ENCODE data around the gene TMSB10. TPM values are rescaled to one million over a fixed set of nuclear protein-coding genes. Genes with fewer than 3 reads are reported as not detected.
"Not testable (repeated sequence)": the region's sequence is repeated elsewhere in the genome, so short reads cannot be mapped to it uniquely, and the experiment has no call there.

TMSB10 gene
- total and polyA plus RNA-seq, 4 experiments from 2014 or later, result 1,218 to 6,561 (median 3,402) TPM

- H3K9me3 ChIP-seq (ENCODE audit: control insufficient read depth in 1 of 2, low read length in 2 of 2), result peaks cover 0 to 9% of the 10 kb centered on the region in 2 donors
- CTCF ChIA-PET (ENCODE audit: partially characterized antibody), result interaction anchor here (0.7 to 3.5 kb wide), 5 partner anchors 7 to 102 kb away, joined by 3 to 25 read pairs (median 3); no protein-coding TSS in a partner anchor
- no peaks in the 10 kb centered on the region for H3K36me3 ChIP-seq (ENCODE audit: insufficient read depth, low read length)
- POLR2A ChIA-PET (ENCODE audit: partially characterized antibody), result interaction anchor here (1.0 to 1.8 kb wide), 3 partner anchors 13 to 67 kb away, joined by 3 to 4 read pairs (median 4); no protein-coding TSS in a partner anchor
- Mint-ChIP-seq H3K9me3 (peaks cover 0 to 11% (median 4%) of the 10 kb centered on the region in 8 donors), H3K4me1 (peaks cover 20 to 29% (median 25%) of the 10 kb centered on the region in 4 donors), H3K4me3 (peak overlapping the region in 1 of 8 donors; percentile 18), H3K27me3 (no peaks in the 10 kb centered on the region), H3K27ac (peak overlapping the region in 1 of 7 donors; percentile 76), H3K36me3 (peaks cover 3 to 6% of the 10 kb centered on the region in 2 donors)
- intact Hi-C loops (cut with micrococcal nuclease), result no loop called here
- H3K4me3 ChIP-seq (ENCODE audit: low read length in 2 of 2), result no peak overlapping the region
- H3K4me1 ChIP-seq (ENCODE audit: insufficient read depth, low read length), result peaks cover 19% of the 10 kb centered on the region
- no peak for DNase-seq
- H3K27ac ChIP-seq (ENCODE audit: low read depth, low read length), result no peak overlapping the region
- H3K27me3 ChIP-seq (ENCODE audit: insufficient read depth, low read length), result no peaks in the 10 kb centered on the region
These were observed 7.5 kb downstream of the TMSB10 start for GRCh38 chr2:84912984-84913383.

GRCh38 chr2:84914334-84914733 is 8.9 kb downstream of the TMSB10 start:
- ChIA-PET POLR2A (ENCODE audit: partially characterized antibody) (interaction anchor here (0.7 to 1.3 kb wide), 2 partner anchors 9 to 11 kb away, joined by 3 to 8 read pairs; partner anchors contain the start of gene TMSB10), CTCF (ENCODE audit: partially characterized antibody) (interaction anchor here (3.5 kb wide), 1 partner anchor 12 kb away, joined by 25 read pairs; no protein-coding TSS in a partner anchor)
- Histone ChIP-seq H3K27ac (ENCODE audit: low read depth, low read length) (no peak overlapping the region), H3K4me3 (ENCODE audit: low read length in 2 of 2) (no peak overlapping the region), H3K27me3 (ENCODE audit: insufficient read depth, low read length) (no peaks in the 10 kb centered on the region), H3K9me3 (ENCODE audit: control insufficient read depth in 1 of 2, low read length in 2 of 2) (peaks cover 0 to 4% of the 10 kb centered on the region in 2 donors), H3K4me1 (ENCODE audit: insufficient read depth, low read length) (peaks cover 19% of the 10 kb centered on the region), H3K36me3 (ENCODE audit: insufficient read depth, low read length) (no peaks in the 10 kb centered on the region)
- peaks cover 0 to 7% (median 3%) of the 10 kb centered on the region in 8 donors for H3K9me3 Mint-ChIP-seq
- DNase-seq, result no peak
- no peak overlapping the region for H3K4me3 Mint-ChIP-seq
- peaks cover 14 to 18% (median 18%) of the 10 kb centered on the region in 4 donors for H3K4me1 Mint-ChIP-seq
- no peaks in the 10 kb centered on the region for H3K36me3 Mint-ChIP-seq
- intact Hi-C loops (cut with micrococcal nuclease), result no loop called here
- no peaks in the 10 kb centered on the region for H3K27me3 Mint-ChIP-seq
- H3K27ac Mint-ChIP-seq, result no peak overlapping the region

GRCh38 chr2:84915675-84916074 is 10.2 kb downstream of the TMSB10 start:
- H3K27ac ChIP-seq (ENCODE audit: low read depth, low read length); H3K27me3 ChIP-seq (ENCODE audit: insufficient read depth, low read length); intact Hi-C loops (cut with micrococcal nuclease); H3K4me3 Mint-ChIP-seq; H3K4me3 ChIP-seq (ENCODE audit: low read length in 2 of 2); POLR2A ChIA-PET (ENCODE audit: partially characterized antibody); CTCF ChIA-PET (ENCODE audit: partially characterized antibody); H3K9me3 ChIP-seq (ENCODE audit: control insufficient read depth in 1 of 2, low read length in 2 of 2); DNase-seq; H3K27me3 Mint-ChIP-seq; H3K9me3 Mint-ChIP-seq; H3K27ac Mint-ChIP-seq; H3K36me3 Mint-ChIP-seq; H3K36me3 ChIP-seq (ENCODE audit: insufficient read depth, low read length): not testable (repeated sequence)
- peaks cover 15 to 25% (median 22%) of the 10 kb centered on the region in 4 donors for H3K4me1 Mint-ChIP-seq
- H3K4me1 ChIP-seq (ENCODE audit: insufficient read depth, low read length), result peaks cover 29% of the 10 kb centered on the region

GRCh38 chr2:84917821-84918220 is 12.4 kb downstream of the TMSB10 start:
- H3K9me3 Mint-ChIP-seq; H3K27me3 ChIP-seq (ENCODE audit: insufficient read depth, low read length); H3K36me3 Mint-ChIP-seq; intact Hi-C loops (cut with micrococcal nuclease); H3K27ac ChIP-seq (ENCODE audit: low read depth, low read length); H3K36me3 ChIP-seq (ENCODE audit: insufficient read depth, low read length); H3K27me3 Mint-ChIP-seq; H3K4me3 ChIP-seq (ENCODE audit: low read length in 2 of 2); H3K27ac Mint-ChIP-seq; H3K4me3 Mint-ChIP-seq; DNase-seq; H3K9me3 ChIP-seq (ENCODE audit: control insufficient read depth in 1 of 2, low read length in 2 of 2): not testable (repeated sequence)
- peaks cover 29% of the 10 kb centered on the region for H3K4me1 ChIP-seq (ENCODE audit: insufficient read depth, low read length)
- H3K4me1 Mint-ChIP-seq, result peaks cover 12 to 31% (median 22%) of the 10 kb centered on the region in 4 donors
- ChIA-PET CTCF (ENCODE audit: partially characterized antibody) (interaction anchor here (1.2 to 11.1 kb wide), 5 partner anchors 8 to 100 kb away, joined by 3 to 271 read pairs (median 18); partner anchors contain the start of genes TMSB10 and TRABD2A), POLR2A (ENCODE audit: partially characterized antibody) (interaction anchor here (0.7 to 4.4 kb wide), 4 partner anchors 11 to 369 kb away, joined by 3 to 78 read pairs (median 3); partner anchors contain the start of gene TMSB10)

- H3K27me3 ChIP-seq (ENCODE audit: insufficient read depth, low read length), result no peaks in the 10 kb centered on the region
- ChIA-PET POLR2A (ENCODE audit: partially characterized antibody) (interaction anchor here (1.2 to 4.4 kb wide), 4 partner anchors 12 to 71 kb away, joined by 3 to 78 read pairs (median 4); partner anchors contain the start of gene TMSB10), CTCF (ENCODE audit: partially characterized antibody) (interaction anchor here (0.8 to 11.1 kb wide), 5 partner anchors 7 to 99 kb away, joined by 3 to 271 read pairs (median 18); partner anchors contain the start of genes TMSB10 and TRABD2A)
- DNase-seq, result no peak
- peak overlapping the region in 5 of 7 donors; percentile 19 to 81 (median 65) for H3K27ac Mint-ChIP-seq
- H3K9me3 Mint-ChIP-seq, result no peaks in the 10 kb centered on the region
- H3K4me1 ChIP-seq (ENCODE audit: insufficient read depth, low read length), result peaks cover 29% of the 10 kb centered on the region
- H3K27me3 Mint-ChIP-seq, result no peaks in the 10 kb centered on the region
- H3K4me3 Mint-ChIP-seq, result no peak overlapping the region
- H3K36me3 ChIP-seq (ENCODE audit: insufficient read depth, low read length), result no peaks in the 10 kb centered on the region
- H3K36me3 Mint-ChIP-seq, result no peaks in the 10 kb centered on the region
- intact Hi-C loops (cut with micrococcal nuclease), result no loop called here
- peaks cover 15 to 35% (median 25%) of the 10 kb centered on the region in 4 donors for H3K4me1 Mint-ChIP-seq
- no peak overlapping the region for H3K27ac ChIP-seq (ENCODE audit: low read depth, low read length)
- H3K4me3 ChIP-seq (ENCODE audit: low read length in 2 of 2), result no peak overlapping the region
- no peaks in the 10 kb centered on the region for H3K9me3 ChIP-seq (ENCODE audit: control insufficient read depth in 1 of 2, low read length in 2 of 2)
These were observed 13.0 kb downstream of the TMSB10 start for GRCh38 chr2:84918430-84918829.

GRCh38 chr2:84919885-84920580 is 14.6 kb downstream of the TMSB10 start:
- Histone ChIP-seq H3K9me3 (ENCODE audit: control insufficient read depth in 1 of 2, low read length in 2 of 2) (no peaks in the 10 kb centered on the region), H3K4me1 (ENCODE audit: insufficient read depth, low read length) (peaks cover 45% of the 10 kb centered on the region), H3K27me3 (ENCODE audit: insufficient read depth, low read length) (no peaks in the 10 kb centered on the region), H3K27ac (ENCODE audit: low read depth, low read length) (no peak overlapping the region), H3K4me3 (ENCODE audit: low read length in 2 of 2) (no peak overlapping the region), H3K36me3 (ENCODE audit: insufficient read depth, low read length) (no peaks in the 10 kb centered on the region)
- Mint-ChIP-seq H3K36me3 (no peaks in the 10 kb centered on the region), H3K27ac (peak overlapping the region; percentile 61 to 88 (median 79)), H3K9me3 (peaks cover 0 to 4% (median 0%) of the 10 kb centered on the region in 8 donors), H3K4me3 (peak overlapping the region in 7 of 8 donors; percentile 22 to 71 (median 52)), H3K4me1 (peaks cover 22 to 48% (median 33%) of the 10 kb centered on the region in 4 donors), H3K27me3 (no peaks in the 10 kb centered on the region)
- CTCF ChIA-PET (ENCODE audit: partially characterized antibody), result interaction anchor here (0.8 to 11.1 kb wide), 6 partner anchors 8 to 61 kb away, joined by 3 to 271 read pairs (median 4); partner anchors contain the start of genes TMSB10 and TRABD2A
- POLR2A ChIA-PET (ENCODE audit: partially characterized antibody), result interaction anchor here (0.9 to 4.4 kb wide), 5 partner anchors 14 to 73 kb away, joined by 3 to 78 read pairs (median 3); partner anchors contain the start of gene TMSB10
- peak in 1 of 5 donors; percentile 44 for DNase-seq
- intact Hi-C loops (cut with micrococcal nuclease), result no loop called here

GRCh38 chr2:84923009-84923408 is 17.6 kb downstream of the TMSB10 start:
- H3K27ac Mint-ChIP-seq, result peak overlapping the region in 4 of 7 donors; percentile 68 to 95 (median 92)
- intact Hi-C loops (cut with micrococcal nuclease), result no loop called here
- no peaks in the 10 kb centered on the region for H3K27me3 Mint-ChIP-seq
- no peak for DNase-seq
- ChIA-PET CTCF (ENCODE audit: partially characterized antibody) (interaction anchor here (1.1 to 11.1 kb wide), 3 partner anchors 22 to 397 kb away, joined by 3 to 271 read pairs (median 267); partner anchors contain the start of genes TMSB10 and TRABD2A), POLR2A (ENCODE audit: partially characterized antibody) (interaction anchor here (0.9 to 5.6 kb wide), 4 partner anchors 17 to 41 kb away, joined by 3 to 221 read pairs (median 4); partner anchors contain the start of genes TMSB10 and TRABD2A)
- peaks cover 0 to 9% of the 10 kb centered on the region in 2 donors for H3K36me3 Mint-ChIP-seq
- H3K4me1 Mint-ChIP-seq, result peaks cover 37 to 70% (median 53%) of the 10 kb centered on the region in 4 donors
- Histone ChIP-seq H3K9me3 (ENCODE audit: control insufficient read depth in 1 of 2, low read length in 2 of 2) (no peaks in the 10 kb centered on the region), H3K36me3 (ENCODE audit: insufficient read depth, low read length) (no peaks in the 10 kb centered on the region), H3K4me1 (ENCODE audit: insufficient read depth, low read length) (peaks cover 64% of the 10 kb centered on the region), H3K4me3 (ENCODE audit: low read length in 2 of 2) (no peak overlapping the region), H3K27me3 (ENCODE audit: insufficient read depth, low read length) (no peaks in the 10 kb centered on the region), H3K27ac (ENCODE audit: low read depth, low read length) (no peak overlapping the region)
- H3K4me3 Mint-ChIP-seq, result peak overlapping the region in 2 of 8 donors; percentile 29 to 62
- peaks cover 0 to 4% (median 0%) of the 10 kb centered on the region in 8 donors for H3K9me3 Mint-ChIP-seq

Data from CD4-positive, alpha-beta memory T cell (primary cell).